Psoas muscle (tissue), 8 donors: ENCODE data around the gene RACGAP1. TPM values are rescaled to one million over a fixed set of nuclear protein-coding genes. Genes with fewer than 3 reads are reported as not detected.

Experiments used
- ATAC-seq, 4 donors: fragments of 200-7000 bp; cut with Tn5 transposase; one replicate each; pipeline ENCODE4 v1.9.1; 2020; ENCODE audit warnings: moderate library complexity in 3 of 4, mild to moderate bottlenecking in 2 of 4
- DNase-seq, 2 donors: peaks; one replicate each; pipeline ENCODE4 v3.0.0-alpha.2; 2020
- H3K27ac ChIP-seq: fragments of 200-600 bp; one replicate; pipeline ENCODE4 v1.8.0; 2022
- H3K27me3 ChIP-seq, 3 donors: fragments of 200-600 bp in 1 of 3; one replicate each; pipeline versions ENCODE4 v1.6.1 to v1.8.0; 2013 to 2022; ENCODE audit warnings: low read length in 2 of 3, mild to moderate bottlenecking in 2 of 3, moderate library complexity in 1 of 3; ENCODE audit not compliant: insufficient read depth in 3 of 3
- H3K36me3 ChIP-seq, 2 donors: fragments of 200-600 bp in 1 of 2; one replicate each; pipeline versions ENCODE4 v1.6.1 to v1.8.0; 2013 to 2022; ENCODE audit warnings: low read depth in 1 of 2, mild to moderate bottlenecking in 1 of 2, moderate library complexity in 1 of 2; ENCODE audit not compliant: insufficient read depth in 1 of 2
- H3K4me1 ChIP-seq: fragments of 200-600 bp; one replicate; pipeline ENCODE4 v1.8.0; 2022
- H3K4me3 ChIP-seq: fragments of 200-600 bp; one replicate; pipeline ENCODE4 v1.8.0; 2022; ENCODE audit warnings: mild to moderate bottlenecking
- H3K9me3 ChIP-seq: fragments of 200-600 bp; one replicate; pipeline ENCODE4 v1.8.0; 2022
- WGBS, 3 donors: extraction: QIAGEN DNeasy Blood & Tissue Kit; methylation state at CpG; one replicate each; pipeline versions ENCODE4 v1.1.6 to v1.1.7; 2013; 5-methylcytosine and 5-hydroxymethylcytosine counted together
- intact Hi-C, 2 donors: fragments of 100-400 bp; cut with DNase I; formaldehyde crosslinking; loops; one replicate each; pipeline versions ENCODE4 v1.11.0 to v1.14.2; 2022
- polyA plus RNA-seq, 3 donors: library from polyadenylated mRNA; stranded (reverse); fragments of 200-250 nt; gene quantifications; one replicate each; pipeline ENCODE4 v1.2.3, GENCODE V29; 2013
- total RNA-seq, 4 donors: library from RNA; stranded (reverse); fragmentation: NEBNext Ultra II Directional in 2 of 4; extraction: Animal tissue kit (Norgen Biotek cat#: 25700) in 2 of 4; gene quantifications; one replicate each; pipeline versions ENCODE4 v1.2.1 to v1.2.4, GENCODE V29; 2021 to 2023
- TF ChIP-seq, protein P1 (sequence below): fragments of 200-600 bp; IDR thresholded peaks from one replicate; pipeline ENCODE4 v1.8.0; 2022; ENCODE audit warnings: antibody characterized with exemption
- donor health status: healthy with polysubstance abuse.
- donor health status: DM: no; HTN: no; CAD: no; lungs with moderate emphysema.
- donor health status: Bipolar disorder and iron deficiency.
- donor health status: healthy.
- donor health status: DM: yes; HTN: yes; CAD: no.
- donor health status: DM: no; HTN: no; CAD: no.
- donor health status: DM: no; HTN: no; CAD: no.
- donor health status: DM: yes; HTN: yes; CAD: no.

The RACGAP1 gene
- total and polyA plus RNA-seq, 7 donors, result 3.4 to 15.3 (median 5.4) TPM

DNA sequence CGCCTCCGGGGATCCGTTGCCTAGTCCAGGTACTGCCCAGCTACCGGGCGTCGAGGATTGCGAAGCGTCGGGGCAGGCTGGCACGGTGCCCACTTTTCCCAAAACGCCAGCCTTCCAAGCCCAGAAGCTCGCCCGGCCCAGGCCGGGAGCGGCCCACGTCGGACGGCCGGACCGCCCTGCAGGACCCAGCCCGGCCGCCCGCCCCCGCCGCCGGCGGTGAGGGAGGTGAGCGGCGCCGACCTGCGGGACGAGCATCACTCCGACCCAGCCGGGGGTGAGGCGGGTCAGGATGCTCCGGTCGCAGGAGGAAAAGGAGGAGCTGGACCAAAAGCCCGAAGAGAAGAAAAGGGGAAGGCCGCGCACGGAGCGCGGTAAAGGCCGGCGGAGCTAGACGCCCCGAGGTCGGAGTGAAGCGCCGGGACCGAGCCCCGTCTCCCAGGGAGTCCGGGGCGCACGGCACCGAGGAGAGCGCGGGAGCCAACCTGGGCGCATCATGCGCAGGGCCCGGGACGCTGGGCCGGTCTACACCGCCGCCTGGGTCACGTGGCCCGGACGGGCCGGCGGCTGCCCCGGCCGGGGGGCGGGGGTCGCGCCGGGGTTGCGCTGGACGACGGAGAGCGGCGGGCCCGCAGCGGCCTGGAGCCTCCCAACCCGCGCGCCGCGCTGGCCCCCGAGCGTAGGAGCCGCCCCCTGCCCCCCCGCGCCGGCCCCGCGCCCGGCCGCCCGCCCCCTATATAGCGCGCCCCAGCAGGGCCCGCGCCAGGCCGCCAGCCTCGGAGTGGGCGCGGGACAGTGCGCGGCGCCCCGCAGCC lies 64.0 kb downstream of the RACGAP1 start, which contains the start of gene AQP5:
Gene AQP5, plus strand, starts transcription at position 762 of the 812 bp plus-strand sequence. CDS start 146 bp downstream, outside the sequence.
- ATAC-seq, result no peak
- DNase-seq, result no peak
- no peaks in the 10 kb centered on the region for H3K9me3 ChIP-seq
- no peak within 1 kb of the TSS for H3K27ac ChIP-seq
- 2 to 3% (median 3%) methylated on average over 53 to 111 of the region's 111 CpGs for WGBS, 3 donors
- H3K4me1 ChIP-seq, result no peaks in the 10 kb centered on the region
- TF ChIP-seq, protein P1, sequence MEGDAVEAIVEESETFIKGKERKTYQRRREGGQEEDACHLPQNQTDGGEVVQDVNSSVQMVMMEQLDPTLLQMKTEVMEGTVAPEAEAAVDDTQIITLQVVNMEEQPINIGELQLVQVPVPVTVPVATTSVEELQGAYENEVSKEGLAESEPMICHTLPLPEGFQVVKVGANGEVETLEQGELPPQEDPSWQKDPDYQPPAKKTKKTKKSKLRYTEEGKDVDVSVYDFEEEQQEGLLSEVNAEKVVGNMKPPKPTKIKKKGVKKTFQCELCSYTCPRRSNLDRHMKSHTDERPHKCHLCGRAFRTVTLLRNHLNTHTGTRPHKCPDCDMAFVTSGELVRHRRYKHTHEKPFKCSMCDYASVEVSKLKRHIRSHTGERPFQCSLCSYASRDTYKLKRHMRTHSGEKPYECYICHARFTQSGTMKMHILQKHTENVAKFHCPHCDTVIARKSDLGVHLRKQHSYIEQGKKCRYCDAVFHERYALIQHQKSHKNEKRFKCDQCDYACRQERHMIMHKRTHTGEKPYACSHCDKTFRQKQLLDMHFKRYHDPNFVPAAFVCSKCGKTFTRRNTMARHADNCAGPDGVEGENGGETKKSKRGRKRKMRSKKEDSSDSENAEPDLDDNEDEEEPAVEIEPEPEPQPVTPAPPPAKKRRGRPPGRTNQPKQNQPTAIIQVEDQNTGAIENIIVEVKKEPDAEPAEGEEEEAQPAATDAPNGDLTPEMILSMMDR, result no peak
- intact Hi-C loops, result loop anchor here in 1 of 2 donors (10.0 kb wide), 1 partner anchor 203 kb away; the partner anchor contains the start of gene CERS5
- peak within 1 kb of the TSS; percentile 51 for H3K4me3 ChIP-seq
- peaks cover 0 to 60% (median 26%) of the 10 kb centered on the region in 3 donors for H3K27me3 ChIP-seq
- H3K36me3 ChIP-seq, result no peaks in the 10 kb centered on the region

DNA sequence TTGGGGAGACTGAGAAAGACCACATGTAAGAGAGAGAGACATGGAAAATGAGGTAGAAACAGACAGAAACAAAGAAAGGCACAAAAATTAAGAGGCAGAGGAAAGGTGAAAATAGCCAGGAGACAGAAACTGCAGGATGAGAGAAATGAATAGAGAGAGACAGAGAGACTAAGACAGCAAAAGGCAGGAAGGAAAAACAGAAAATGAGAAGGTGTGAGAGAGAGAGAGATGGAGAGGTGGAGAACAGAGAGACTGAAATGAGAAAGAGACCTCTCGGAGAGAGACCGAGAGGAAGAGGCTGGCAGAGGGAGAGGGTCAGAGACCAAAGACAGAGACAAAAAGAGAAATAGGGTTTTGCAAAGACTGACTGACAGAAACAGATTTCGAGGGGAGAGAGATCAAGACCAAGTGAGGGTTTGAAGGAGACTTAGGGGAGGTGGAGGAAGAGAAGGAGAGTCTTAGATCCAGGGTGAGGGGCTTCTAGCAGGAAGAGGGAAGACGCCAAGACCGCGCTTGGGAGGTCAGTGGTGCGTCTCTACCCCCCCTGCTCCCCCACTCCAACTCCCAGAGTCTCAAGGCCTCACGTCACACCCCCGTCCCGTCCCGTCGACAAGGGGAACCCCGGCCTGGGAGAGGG lies 64.7 kb downstream of the RACGAP1 start:
- H3K27me3 ChIP-seq, result peaks cover 0 to 56% (median 33%) of the 10 kb centered on the region in 3 donors
- H3K4me1 ChIP-seq, result no peaks in the 10 kb centered on the region
- TF ChIP-seq, protein P1, result no peak
- no peaks in the 10 kb centered on the region for H3K9me3 ChIP-seq
- intact Hi-C loops, result loop anchor here in 1 of 2 donors (10.0 kb wide), 1 partner anchor 204 kb away; the partner anchor contains the start of gene CERS5
- H3K4me3 ChIP-seq, result no peak overlapping the region
- DNase-seq (no peak), ATAC-seq (no peak)
- WGBS, 3 donors, result 49 to 58% (median 53%) methylated on average over 5 to 13 of the region's 13 CpGs
- H3K27ac ChIP-seq, result no peak overlapping the region
- H3K36me3 ChIP-seq, result no peaks in the 10 kb centered on the region

DNA sequence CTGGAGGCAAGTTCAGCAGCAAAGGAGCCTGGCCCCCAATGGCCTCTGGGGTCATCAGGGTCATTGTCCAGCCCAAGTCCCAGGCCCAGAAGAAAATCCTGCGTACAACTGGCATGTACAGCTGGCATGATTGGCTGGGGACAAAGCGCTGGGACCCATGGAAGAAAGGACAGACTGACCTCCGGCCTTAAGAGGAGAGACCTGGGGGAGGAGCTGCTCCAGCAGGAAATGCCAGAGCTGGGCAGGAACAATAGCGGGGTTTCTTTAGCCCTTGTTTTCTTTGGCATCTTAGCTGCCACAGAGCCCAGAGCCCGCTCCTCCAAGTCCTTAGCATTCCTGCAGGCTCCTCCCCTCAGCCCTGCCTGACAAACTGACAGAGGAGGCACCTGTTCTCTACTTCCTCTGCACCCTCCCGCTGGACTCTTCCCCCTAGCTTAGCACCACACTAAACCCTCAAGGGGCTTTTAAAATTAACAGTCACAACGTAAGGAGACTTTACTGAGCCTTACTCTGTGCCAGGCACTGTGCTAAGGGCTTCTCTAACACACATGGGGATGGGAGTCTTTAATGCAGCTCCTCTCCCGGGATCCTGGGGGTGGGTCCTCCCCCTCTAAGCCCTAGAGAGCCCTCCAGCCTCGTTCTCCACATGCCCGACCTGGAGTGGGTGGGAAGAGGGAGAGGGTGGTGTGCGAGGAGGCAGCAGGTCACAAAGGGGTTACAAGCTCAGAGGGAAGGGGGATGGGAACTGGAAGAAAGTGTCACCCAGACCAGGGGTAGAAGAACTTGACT lies 65.4 kb downstream of the RACGAP1 start:
- intact Hi-C loops, result loop anchor here in 1 of 2 donors (10.0 kb wide), 1 partner anchor 205 kb away; the partner anchor contains the start of gene CERS5
- no peak for ATAC-seq

DNA sequence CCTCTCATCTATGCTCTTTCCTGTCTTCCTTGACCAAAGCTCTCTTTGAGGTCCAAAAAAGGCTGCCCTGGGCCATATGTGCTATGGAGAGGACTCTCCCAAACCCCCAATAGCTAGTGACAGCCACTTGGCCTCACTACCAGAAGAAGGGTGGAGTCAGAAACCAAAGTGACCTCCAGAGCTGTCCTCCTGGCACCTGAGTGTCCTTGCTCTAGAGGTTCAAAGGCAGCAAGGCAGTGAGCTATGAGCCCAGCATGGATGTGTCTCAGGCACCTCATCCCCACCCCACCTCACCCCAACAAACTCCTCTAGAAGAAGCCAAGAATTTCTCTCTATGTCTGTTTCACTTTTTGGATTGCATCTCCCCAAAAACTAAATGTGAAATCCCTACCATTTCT lies 67.7 kb downstream of the RACGAP1 start:
- intact Hi-C loops, result no loop called here
- ATAC-seq, result no peak
- TF ChIP-seq, protein P1, result no peak
- no peak for DNase-seq
- no peaks in the 10 kb centered on the region for H3K36me3 ChIP-seq
- H3K27me3 ChIP-seq, result peaks cover 0 to 71% (median 35%) of the 10 kb centered on the region in 3 donors
- no peaks in the 10 kb centered on the region for H3K9me3 ChIP-seq
- no peaks in the 10 kb centered on the region for H3K4me1 ChIP-seq
- H3K27ac ChIP-seq, result no peak overlapping the region
- no peak overlapping the region for H3K4me3 ChIP-seq

More for the DNA sequence above, 65.4 kb downstream of the RACGAP1 start:
- Histone ChIP-seq H3K36me3 (no peaks in the 10 kb centered on the region), H3K27ac (no peak overlapping the region), H3K27me3 (peaks cover 0 to 63% (median 33%) of the 10 kb centered on the region in 3 donors), H3K4me1 (no peaks in the 10 kb centered on the region), H3K4me3 (no peak overlapping the region), H3K9me3 (no peaks in the 10 kb centered on the region)
- no peak for DNase-seq
- TF ChIP-seq, protein P1, result no peak
- 36 to 53% (median 52%) methylated on average over 11 of the region's 11 CpGs for WGBS, 3 donors
